Measurements from ENCODE around the gene RFTN1. TPM values are rescaled to one million over a fixed set of nuclear protein-coding genes. Genes with fewer than 3 reads are reported as not detected.
A peak's percentile ranks its signal among the peaks of the same experiment; 100 is the strongest.

The RFTN1 gene
- total and polyA plus RNA-seq, 2 donors from 2014 or later: 15.3 to 34.1 TPM

DNA sequence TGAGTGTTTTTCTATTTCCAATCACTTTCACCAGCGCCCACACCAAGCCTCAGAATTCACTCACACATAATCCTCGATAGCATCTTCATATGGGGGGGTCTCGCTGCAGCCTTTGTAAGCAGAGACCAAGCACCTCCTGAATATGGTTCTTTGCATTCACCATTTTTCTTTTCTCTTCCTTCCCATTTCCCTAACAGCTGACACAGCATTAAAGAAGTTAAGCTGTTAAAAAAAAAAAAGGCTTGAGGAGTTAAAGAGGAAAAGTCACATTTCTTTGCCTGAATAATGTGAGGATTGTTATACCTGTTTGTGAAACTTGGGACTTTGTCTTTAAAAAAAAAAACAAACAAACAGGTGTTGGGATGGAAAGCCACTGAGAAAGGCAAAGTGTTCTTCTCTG lies 41.6 kb downstream of the RFTN1 start:
- Histone ChIP-seq H3K9ac (ENCODE audit: low read length in 3 of 3) (no peak overlapping the region), H3K27ac (ENCODE audit: low read depth in 2 of 2, low read length in 2 of 2) (no peak overlapping the region), H3K4me3 (ENCODE audit: low read length in 3 of 3) (no peak overlapping the region), H3K27me3 (ENCODE audit: control insufficient read depth, insufficient read depth, low read length) (no peaks in the 10 kb centered on the region), H3K36me3 (ENCODE audit: control insufficient read depth in 2 of 3, insufficient read depth in 3 of 3, low read length in 3 of 3) (no peaks in the 10 kb centered on the region), H3K9me3 (ENCODE audit: control insufficient read depth in 2 of 3, insufficient read depth in 1 of 3, low read length in 3 of 3) (no peaks in the 10 kb centered on the region), H3K4me1 (ENCODE audit: control insufficient read depth in 2 of 3, insufficient read depth in 2 of 3, low read depth in 1 of 3, low read length in 3 of 3) (peaks cover 4% of the 10 kb centered on the region in 3 donors)
- intact Hi-C loops (cut with DNase I): no loop called here
- DNase-seq (no peak), FAIRE-seq (no peak)
- TF ChIP-seq, protein P1, sequence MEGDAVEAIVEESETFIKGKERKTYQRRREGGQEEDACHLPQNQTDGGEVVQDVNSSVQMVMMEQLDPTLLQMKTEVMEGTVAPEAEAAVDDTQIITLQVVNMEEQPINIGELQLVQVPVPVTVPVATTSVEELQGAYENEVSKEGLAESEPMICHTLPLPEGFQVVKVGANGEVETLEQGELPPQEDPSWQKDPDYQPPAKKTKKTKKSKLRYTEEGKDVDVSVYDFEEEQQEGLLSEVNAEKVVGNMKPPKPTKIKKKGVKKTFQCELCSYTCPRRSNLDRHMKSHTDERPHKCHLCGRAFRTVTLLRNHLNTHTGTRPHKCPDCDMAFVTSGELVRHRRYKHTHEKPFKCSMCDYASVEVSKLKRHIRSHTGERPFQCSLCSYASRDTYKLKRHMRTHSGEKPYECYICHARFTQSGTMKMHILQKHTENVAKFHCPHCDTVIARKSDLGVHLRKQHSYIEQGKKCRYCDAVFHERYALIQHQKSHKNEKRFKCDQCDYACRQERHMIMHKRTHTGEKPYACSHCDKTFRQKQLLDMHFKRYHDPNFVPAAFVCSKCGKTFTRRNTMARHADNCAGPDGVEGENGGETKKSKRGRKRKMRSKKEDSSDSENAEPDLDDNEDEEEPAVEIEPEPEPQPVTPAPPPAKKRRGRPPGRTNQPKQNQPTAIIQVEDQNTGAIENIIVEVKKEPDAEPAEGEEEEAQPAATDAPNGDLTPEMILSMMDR (IDR thresholded peaks at IDR 0.05; ENCODE audit: borderline replicate concordance, extremely low read depth, insufficient read depth): no peak

DNA sequence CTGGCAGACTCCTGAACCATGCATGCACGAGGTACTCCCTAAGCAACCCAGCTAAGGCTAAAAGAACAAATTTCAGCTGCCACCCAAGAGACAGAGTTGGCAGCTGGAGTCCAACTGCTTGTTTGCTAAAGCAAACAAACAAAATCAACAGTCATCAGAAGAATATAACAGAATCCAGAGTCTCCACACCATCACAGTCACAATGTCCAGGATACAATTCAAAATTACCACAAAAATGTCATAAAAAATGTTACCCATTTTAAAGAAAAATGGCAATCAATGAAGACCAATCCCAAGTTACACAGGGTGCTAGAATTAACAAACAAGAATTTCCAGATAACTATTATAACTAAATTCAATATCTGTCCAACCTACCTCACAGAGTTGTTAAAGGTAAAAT lies 42.9 kb downstream of the RFTN1 start:
- Histone ChIP-seq H3K27ac (ENCODE audit: low read depth in 2 of 2, low read length in 2 of 2) (no peak overlapping the region), H3K4me3 (ENCODE audit: low read length in 3 of 3) (no peak overlapping the region), H3K27me3 (ENCODE audit: control insufficient read depth, insufficient read depth, low read length) (no peaks in the 10 kb centered on the region), H3K9ac (ENCODE audit: low read length in 3 of 3) (no peak overlapping the region), H3K36me3 (ENCODE audit: control insufficient read depth in 2 of 3, insufficient read depth in 3 of 3, low read length in 3 of 3) (no peaks in the 10 kb centered on the region), H3K4me1 (ENCODE audit: control insufficient read depth in 2 of 3, insufficient read depth in 2 of 3, low read depth in 1 of 3, low read length in 3 of 3) (peaks cover 4% of the 10 kb centered on the region in 3 donors), H3K9me3 (ENCODE audit: control insufficient read depth in 2 of 3, insufficient read depth in 1 of 3, low read length in 3 of 3) (no peaks in the 10 kb centered on the region)
- TF ChIP-seq, protein P1 (IDR thresholded peaks at IDR 0.05; ENCODE audit: borderline replicate concordance, extremely low read depth, insufficient read depth): no peak
- DNase-seq: no peak
- no peak for FAIRE-seq
- intact Hi-C loops (cut with DNase I): no loop called here

DNA sequence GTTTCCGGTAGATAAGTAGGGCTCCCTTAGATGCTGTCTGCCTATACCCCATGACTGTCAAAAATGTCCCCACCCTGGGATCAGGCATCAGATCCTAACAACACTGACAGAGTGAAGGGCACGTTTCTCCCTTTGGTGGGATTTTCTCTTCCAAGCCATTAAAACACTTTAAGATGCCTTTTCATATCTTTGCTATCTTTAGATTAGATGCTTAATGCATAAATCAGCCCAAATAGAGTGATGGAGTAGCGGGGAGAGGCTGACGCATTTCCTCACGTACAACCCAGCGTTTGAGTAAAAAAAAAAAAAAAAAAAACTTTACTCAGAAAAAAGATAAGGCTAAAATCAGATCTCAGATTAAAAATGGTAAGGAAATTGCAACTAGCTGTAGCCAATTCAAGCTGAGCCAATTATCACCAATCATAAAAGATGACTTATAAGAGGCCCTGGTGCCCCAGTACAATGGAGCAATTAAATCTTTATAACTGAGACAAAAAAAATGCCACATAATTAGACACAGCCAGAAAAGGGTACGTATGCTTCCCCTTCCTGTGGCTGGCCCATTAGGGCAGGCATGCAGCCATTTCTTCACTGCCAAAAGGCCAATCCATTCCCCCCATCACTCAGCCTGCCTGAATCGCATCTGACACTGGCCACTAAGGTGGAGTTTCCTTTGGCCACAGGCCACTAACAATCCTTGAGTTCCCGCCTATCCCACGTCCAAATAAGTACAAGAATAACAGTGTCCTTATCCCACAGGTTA lies 45.0 kb downstream of the RFTN1 start:
- Histone ChIP-seq H3K27ac (ENCODE audit: low read depth in 2 of 2, low read length in 2 of 2) (peak overlapping the region in 1 of 2 donors; percentile 42), H3K9me3 (ENCODE audit: control insufficient read depth in 2 of 3, insufficient read depth in 1 of 3, low read length in 3 of 3) (no peaks in the 10 kb centered on the region), H3K36me3 (ENCODE audit: control insufficient read depth in 2 of 3, insufficient read depth in 3 of 3, low read length in 3 of 3) (no peaks in the 10 kb centered on the region), H3K27me3 (ENCODE audit: control insufficient read depth, insufficient read depth, low read length) (no peaks in the 10 kb centered on the region), H3K4me1 (ENCODE audit: control insufficient read depth in 2 of 3, insufficient read depth in 2 of 3, low read depth in 1 of 3, low read length in 3 of 3) (peaks cover 4% of the 10 kb centered on the region in 3 donors), H3K4me3 (ENCODE audit: low read length in 3 of 3) (no peak overlapping the region), H3K9ac (ENCODE audit: low read length in 3 of 3) (no peak overlapping the region)
- TF ChIP-seq, protein P1 (IDR thresholded peaks at IDR 0.05; ENCODE audit: borderline replicate concordance, extremely low read depth, insufficient read depth): no peak
- intact Hi-C loops (cut with DNase I): no loop called here
- no peak for FAIRE-seq
- DNase-seq: peak in 1 of 5 donors; percentile 61
